SJSA1 (cell line): ENCODE results near the gene RBM19. TPM values are rescaled to one million over a fixed set of nuclear protein-coding genes. Genes with fewer than 3 reads are reported as not detected.
A peak's percentile ranks its signal among the peaks of the same experiment; 100 is the strongest.

Experiments used
- DNase-seq, 2 experiments: peaks; one replicate each; pipeline ENCODE4 v3.0.0-alpha.2; 2015 to 2020; ENCODE audit warnings: low spot score in 2 of 2, low read depth in 1 of 2
- H3K27ac ChIP-seq: fragments of 250-450 bp; sonication (Bioruptor Pico); 2 replicates; pipeline ENCODE4 v1.5.1; 2020; ENCODE audit warnings: mild to moderate bottlenecking, moderate library complexity
- H3K27me3 ChIP-seq: fragments of 250-450 bp; sonication (Bioruptor Pico); replicated peaks from 2 replicates; pipeline ENCODE4 v1.5.1; 2020; ENCODE audit warnings: mild to moderate bottlenecking, moderate library complexity
- H3K36me3 ChIP-seq: fragments of 250-450 bp; sonication (Bioruptor Pico); 2 replicates; pipeline ENCODE4 v1.5.1; 2020; ENCODE audit warnings: mild to moderate bottlenecking
- H3K4me1 ChIP-seq: fragments of 250-450 bp; sonication (Bioruptor Pico); replicated peaks from 2 replicates; pipeline ENCODE4 v1.6.1; 2021; ENCODE audit warnings: mild to moderate bottlenecking
- H3K4me3 ChIP-seq: fragments of 250-450 bp; sonication (Bioruptor Pico); 2 replicates; pipeline ENCODE4 v1.5.1; 2020; ENCODE audit warnings: mild to moderate bottlenecking
- H3K9me3 ChIP-seq: fragments of 250-450 bp; sonication (Bioruptor Pico); replicated peaks from 2 replicates; pipeline ENCODE4 v1.5.1; 2020; ENCODE audit warnings: mild to moderate bottlenecking
- total RNA-seq: library from RNA; depleted of rRNA; stranded (reverse); fragments of >200 nt; shearing (Covaris generic); gene quantifications from 2 replicates; pipeline ENCODE4 v1.2.3, GENCODE V29; 2014

Gene RBM19
- total RNA-seq, 1 experiment from 2014 or later: 433 TPM

GRCh38 chr12:113778432-113779132, 187.5 kb downstream of the RBM19 start:
- no peak overlapping the region for H3K4me3 ChIP-seq
- H3K4me1 ChIP-seq: peaks cover 16% of the 10 kb centered on the region
- no peak for DNase-seq
- H3K27ac ChIP-seq: no peak overlapping the region
- no peaks in the 10 kb centered on the region for H3K36me3 ChIP-seq
- no peaks in the 10 kb centered on the region for H3K27me3 ChIP-seq
- H3K9me3 ChIP-seq: no peaks in the 10 kb centered on the region

- no peak for DNase-seq
- Histone ChIP-seq H3K27me3 (no peaks in the 10 kb centered on the region), H3K4me1 (peaks cover 16% of the 10 kb centered on the region), H3K4me3 (no peak overlapping the region), H3K9me3 (no peaks in the 10 kb centered on the region), H3K36me3 (no peaks in the 10 kb centered on the region), H3K27ac (no peak overlapping the region)
Measured at GRCh38 chr12:113777751-113778150, 188.4 kb downstream of the RBM19 start.

DNA sequence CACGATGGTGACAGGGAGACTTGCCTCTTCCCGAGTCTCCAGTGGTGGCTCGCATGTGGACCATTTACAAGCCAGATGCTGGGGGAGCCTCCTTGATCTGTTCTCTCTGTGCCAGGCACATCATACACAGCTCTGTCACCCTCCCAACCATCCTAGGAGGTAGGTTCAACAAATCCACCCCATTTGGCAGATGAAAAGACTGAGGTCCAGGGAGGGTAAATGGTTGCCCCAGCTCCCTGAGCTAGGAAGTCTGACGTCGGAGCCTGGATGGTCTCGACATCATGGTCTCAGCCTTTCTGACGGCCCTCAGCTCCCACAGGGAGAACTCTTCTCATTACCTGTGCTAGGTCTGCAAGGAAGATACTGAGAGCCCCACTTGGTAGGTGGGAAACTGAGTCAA, 189.6 kb downstream of the RBM19 start:
- no peak overlapping the region for H3K4me3 ChIP-seq
- no peak overlapping the region for H3K27ac ChIP-seq
- no peaks in the 10 kb centered on the region for H3K9me3 ChIP-seq
- H3K27me3 ChIP-seq: no peaks in the 10 kb centered on the region
- H3K36me3 ChIP-seq: no peaks in the 10 kb centered on the region
- no peak for DNase-seq
- H3K4me1 ChIP-seq: peaks cover 6% of the 10 kb centered on the region

GRCh38 chr12:113774526-113774925, 191.6 kb downstream of the RBM19 start:
- no peak for DNase-seq
- no peak overlapping the region for H3K4me3 ChIP-seq
- H3K36me3 ChIP-seq: no peaks in the 10 kb centered on the region
- H3K27me3 ChIP-seq: no peaks in the 10 kb centered on the region
- H3K4me1 ChIP-seq: no peaks in the 10 kb centered on the region
- no peak overlapping the region for H3K27ac ChIP-seq
- no peaks in the 10 kb centered on the region for H3K9me3 ChIP-seq

DNA sequence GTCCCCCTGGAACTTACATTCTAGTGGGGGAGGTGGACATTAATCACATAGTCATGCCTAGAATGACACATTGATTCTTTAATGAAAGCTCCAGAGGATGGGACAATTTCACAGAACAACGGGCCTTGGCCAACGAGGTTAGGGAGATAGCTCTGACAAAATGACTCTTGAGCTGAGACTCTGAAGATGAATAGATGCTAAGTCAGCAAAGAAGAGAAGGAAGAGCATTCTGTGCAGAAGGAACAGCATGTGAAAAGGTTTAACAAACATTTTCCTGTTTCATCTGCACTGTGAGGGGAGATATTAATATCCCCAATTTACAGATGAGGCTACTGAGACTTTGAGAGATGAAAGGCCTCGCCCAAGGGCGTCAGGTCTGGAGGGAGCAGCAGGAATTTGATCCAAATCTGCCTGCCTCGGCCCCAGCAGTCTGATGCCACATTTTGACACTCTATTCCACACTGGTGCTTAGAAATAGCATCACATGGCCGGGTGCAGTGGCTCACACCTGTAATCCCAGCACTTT, 193.6 kb downstream of the RBM19 start:
- no peak overlapping the region for H3K27ac ChIP-seq
- no peaks in the 10 kb centered on the region for H3K27me3 ChIP-seq
- no peak overlapping the region for H3K4me3 ChIP-seq
- no peaks in the 10 kb centered on the region for H3K36me3 ChIP-seq
- DNase-seq: no peak
- peaks cover 1% of the 10 kb centered on the region for H3K4me1 ChIP-seq
- H3K9me3 ChIP-seq: no peaks in the 10 kb centered on the region

DNA sequence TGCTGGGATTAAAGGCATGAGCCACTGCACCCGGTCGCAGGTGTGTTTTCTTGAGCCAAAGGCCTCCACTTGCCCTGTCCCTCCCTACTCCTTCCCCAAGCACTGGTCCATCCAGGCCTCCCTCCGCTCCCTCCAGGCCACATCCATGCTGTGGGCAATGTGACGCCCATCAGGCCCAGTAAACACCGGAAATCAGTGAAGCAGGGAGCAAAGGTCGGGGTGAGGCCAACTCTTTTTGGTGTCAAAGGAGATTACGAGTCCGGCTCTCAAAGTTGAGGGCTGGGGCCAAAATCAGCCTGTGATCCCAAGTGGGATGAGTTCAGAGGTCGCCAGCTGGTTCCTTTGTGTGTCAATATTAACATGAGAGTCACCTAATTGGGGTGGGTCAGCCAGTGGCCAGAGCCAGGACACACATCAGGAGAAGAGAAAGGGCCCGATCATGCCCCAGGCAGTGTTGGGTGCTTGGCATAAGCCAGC, 195.7 kb downstream of the RBM19 start:
- Histone ChIP-seq H3K36me3 (no peaks in the 10 kb centered on the region), H3K9me3 (no peaks in the 10 kb centered on the region), H3K27ac (no peak overlapping the region), H3K4me3 (no peak overlapping the region), H3K4me1 (peaks cover 14% of the 10 kb centered on the region), H3K27me3 (no peaks in the 10 kb centered on the region)
- DNase-seq: no peak

DNA sequence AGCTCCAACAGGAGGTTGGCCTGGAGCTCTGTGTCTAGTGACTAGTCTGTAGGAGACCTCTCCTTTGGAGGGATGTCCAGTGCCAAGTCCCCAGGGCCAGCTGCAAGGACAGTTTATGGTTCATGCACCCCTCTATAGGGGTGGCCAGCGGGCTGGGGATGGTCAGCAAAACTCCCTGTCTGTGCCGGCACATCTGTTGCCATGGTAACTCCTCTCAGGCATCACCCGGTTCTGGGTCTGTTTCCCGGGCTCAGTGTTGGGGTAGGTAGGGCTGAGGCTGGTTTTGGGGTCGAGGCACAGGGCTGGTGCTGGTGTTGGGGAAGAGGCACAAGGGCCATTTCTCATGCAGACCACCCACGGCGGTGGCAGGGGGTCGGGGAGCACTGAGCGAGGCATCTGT, 196.8 kb downstream of the RBM19 start:
- Histone ChIP-seq H3K27me3 (no peaks in the 10 kb centered on the region), H3K36me3 (no peaks in the 10 kb centered on the region), H3K27ac (no peak overlapping the region), H3K9me3 (no peaks in the 10 kb centered on the region), H3K4me3 (no peak overlapping the region), H3K4me1 (peaks cover 14% of the 10 kb centered on the region)
- DNase-seq: no peak

GRCh38 chr12:113768850-113769249, 197.3 kb downstream of the RBM19 start:
- Histone ChIP-seq H3K27me3 (no peaks in the 10 kb centered on the region), H3K4me3 (no peak overlapping the region), H3K36me3 (no peaks in the 10 kb centered on the region), H3K4me1 (peaks cover 14% of the 10 kb centered on the region), H3K9me3 (no peaks in the 10 kb centered on the region), H3K27ac (no peak overlapping the region)
- no peak for DNase-seq

- peaks cover 14% of the 10 kb centered on the region for H3K4me1 ChIP-seq
- H3K36me3 ChIP-seq: no peaks in the 10 kb centered on the region
- no peak overlapping the region for H3K4me3 ChIP-seq
- no peaks in the 10 kb centered on the region for H3K9me3 ChIP-seq
- H3K27me3 ChIP-seq: no peaks in the 10 kb centered on the region
- H3K27ac ChIP-seq: peak overlapping the region; percentile 62
- peak; percentile 85 to 88 for DNase-seq
Measured at GRCh38 chr12:113766879-113767878, 198.9 kb downstream of the RBM19 start.
